Ovary (tissue), 3 donors: ENCODE results near the gene FAM193A.

Experiments used
- CTCF ChIP-seq, 3 donors: fragments of 450-650 bp in 2 of 3; fragments of 200-600 bp in 1 of 3; IDR thresholded peaks; one replicate each; pipeline versions ENCODE4 v1.5.1 to v1.8.0; 2016 to 2022; ENCODE audit warnings: antibody characterized with exemption in 3 of 3, mild to moderate bottlenecking in 1 of 3
- EP300 ChIP-seq: sonication (generic); formaldehyde crosslinking; IDR thresholded peaks from one replicate; pipeline ENCODE4 v1.6.1; 2017; ENCODE audit warnings: antibody characterized with exemption
- donor health status: DM: no; HTN: no; CAD: no.

- no peak for TF ChIP-seq CTCF (IDR thresholded peaks at IDR 0.05)
- no peak for TF ChIP-seq EP300
Observed at GRCh38 chr4:2767046-2767704, 230.7 kb downstream of the FAM193A start.
